Measurements from ENCODE around the gene AIDA. TPM values are rescaled to one million over a fixed set of nuclear protein-coding genes. Genes with fewer than 3 reads are reported as not detected.

Gene AIDA
- total RNA-seq, 2 experiments from 2014 or later, result 54.3 to 61.6 TPM

DNA sequence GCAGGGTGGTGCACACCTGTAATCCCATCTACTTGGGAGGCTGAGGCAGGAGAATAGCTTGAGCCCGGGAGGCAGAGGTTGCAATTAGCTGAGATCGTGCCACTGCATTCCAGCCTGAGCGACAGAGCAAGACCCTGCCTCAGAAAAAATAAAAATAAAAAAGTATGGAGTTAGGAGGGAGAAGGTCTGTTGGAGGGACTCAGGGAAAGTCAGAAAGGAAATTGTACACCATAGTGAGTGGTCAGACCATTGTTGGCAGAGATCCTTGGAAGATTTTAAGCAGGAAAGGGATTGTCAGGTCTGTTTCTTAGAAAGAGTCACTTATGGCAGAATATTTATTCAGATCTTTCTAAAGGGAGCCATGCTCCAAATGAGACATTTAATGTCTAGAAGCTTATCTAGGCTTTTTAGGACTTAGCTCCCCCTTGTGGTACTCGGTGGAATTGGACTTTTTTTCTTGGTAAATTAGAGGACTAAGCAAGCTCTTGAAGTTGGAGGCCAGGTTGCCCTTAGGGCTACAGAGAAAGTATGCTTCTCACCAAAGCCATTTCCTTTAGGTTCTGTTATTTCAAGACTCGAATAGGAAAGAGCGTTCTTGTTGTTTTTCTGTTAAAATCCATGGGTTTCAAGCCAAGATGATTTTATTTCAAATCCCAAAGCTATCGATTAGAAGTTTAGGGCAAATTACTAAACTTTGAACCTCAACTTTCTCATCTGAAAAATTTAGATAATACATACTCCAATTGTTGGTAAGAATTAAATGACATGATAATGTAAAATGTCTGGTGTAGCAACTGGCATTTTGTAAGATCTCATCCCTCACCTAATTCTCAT lies 77.9 kb downstream of the AIDA start:
- Mint-ChIP-seq H3K4me1 (ENCODE audit: low read depth) (peaks cover 9% of the 10 kb centered on the region), H3K9me3 (no peaks in the 10 kb centered on the region), H3K27ac (peak overlapping the region; percentile 60), H3K36me3 (ENCODE audit: low read depth) (peaks cover 29% of the 10 kb centered on the region), H3K27me3 (no peaks in the 10 kb centered on the region), H3K4me3 (no peak overlapping the region)
- ATAC-seq (peak; percentile 94), DNase-seq (peak; percentile 84)
- TF ChIP-seq, protein P1, sequence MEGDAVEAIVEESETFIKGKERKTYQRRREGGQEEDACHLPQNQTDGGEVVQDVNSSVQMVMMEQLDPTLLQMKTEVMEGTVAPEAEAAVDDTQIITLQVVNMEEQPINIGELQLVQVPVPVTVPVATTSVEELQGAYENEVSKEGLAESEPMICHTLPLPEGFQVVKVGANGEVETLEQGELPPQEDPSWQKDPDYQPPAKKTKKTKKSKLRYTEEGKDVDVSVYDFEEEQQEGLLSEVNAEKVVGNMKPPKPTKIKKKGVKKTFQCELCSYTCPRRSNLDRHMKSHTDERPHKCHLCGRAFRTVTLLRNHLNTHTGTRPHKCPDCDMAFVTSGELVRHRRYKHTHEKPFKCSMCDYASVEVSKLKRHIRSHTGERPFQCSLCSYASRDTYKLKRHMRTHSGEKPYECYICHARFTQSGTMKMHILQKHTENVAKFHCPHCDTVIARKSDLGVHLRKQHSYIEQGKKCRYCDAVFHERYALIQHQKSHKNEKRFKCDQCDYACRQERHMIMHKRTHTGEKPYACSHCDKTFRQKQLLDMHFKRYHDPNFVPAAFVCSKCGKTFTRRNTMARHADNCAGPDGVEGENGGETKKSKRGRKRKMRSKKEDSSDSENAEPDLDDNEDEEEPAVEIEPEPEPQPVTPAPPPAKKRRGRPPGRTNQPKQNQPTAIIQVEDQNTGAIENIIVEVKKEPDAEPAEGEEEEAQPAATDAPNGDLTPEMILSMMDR (IDR thresholded peaks at IDR 0.05), result peak; percentile 84
- POLR2A ChIA-PET, result interaction anchor here (1.1 to 1.2 kb wide), 2 partner anchors 9 to 16 kb away, joined by 3 to 5 read pairs; partner anchors contain the start of gene MIA3
- CTCF ChIA-PET, result interaction anchor here (0.7 to 3.3 kb wide), 36 partner anchors 9 to 448 kb away, joined by 3 to 56 read pairs (median 4); partner anchors contain the start of genes AIDA, BROX and TAF1A
- intact Hi-C loops (cut with micrococcal nuclease), result loop anchor here (1.0 kb wide), 1 partner anchor 169 kb away; no protein-coding TSS in a partner anchor

DNA sequence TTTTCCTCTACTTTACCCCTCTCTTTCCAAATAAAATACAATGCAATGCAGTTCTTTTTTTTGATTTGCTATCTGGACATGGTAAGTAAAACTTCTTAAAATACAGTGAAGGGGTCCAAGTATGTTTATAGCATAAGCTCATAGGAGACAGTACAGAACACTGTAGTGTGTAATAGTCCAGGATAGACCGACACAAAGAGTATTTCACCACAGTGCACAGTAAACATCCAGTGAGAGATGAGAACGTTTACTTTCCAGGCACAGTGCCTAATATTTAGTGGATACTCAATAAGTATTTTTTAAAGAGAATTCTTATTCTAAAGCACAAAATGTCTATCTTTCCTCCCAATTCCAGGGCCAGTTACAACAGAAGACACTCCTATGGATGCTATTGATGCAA lies 79.5 kb downstream of the AIDA start:
- TF ChIP-seq, protein P1 (IDR thresholded peaks at IDR 0.05), result no peak
- Mint-ChIP-seq H3K27ac (no peak overlapping the region), H3K9me3 (no peaks in the 10 kb centered on the region), H3K4me1 (ENCODE audit: low read depth) (peaks cover 9% of the 10 kb centered on the region), H3K4me3 (no peak overlapping the region), H3K36me3 (ENCODE audit: low read depth) (peaks cover 35% of the 10 kb centered on the region), H3K27me3 (no peaks in the 10 kb centered on the region)
- ATAC-seq (no peak), DNase-seq (no peak)
- POLR2A ChIA-PET, result no interaction called here
- intact Hi-C loops (cut with micrococcal nuclease), result no loop called here
- CTCF ChIA-PET, result interaction anchor here (1.3 to 3.3 kb wide), 3 partner anchors 12 to 177 kb away, joined by 3 to 56 read pairs (median 35); no protein-coding TSS in a partner anchor

DNA sequence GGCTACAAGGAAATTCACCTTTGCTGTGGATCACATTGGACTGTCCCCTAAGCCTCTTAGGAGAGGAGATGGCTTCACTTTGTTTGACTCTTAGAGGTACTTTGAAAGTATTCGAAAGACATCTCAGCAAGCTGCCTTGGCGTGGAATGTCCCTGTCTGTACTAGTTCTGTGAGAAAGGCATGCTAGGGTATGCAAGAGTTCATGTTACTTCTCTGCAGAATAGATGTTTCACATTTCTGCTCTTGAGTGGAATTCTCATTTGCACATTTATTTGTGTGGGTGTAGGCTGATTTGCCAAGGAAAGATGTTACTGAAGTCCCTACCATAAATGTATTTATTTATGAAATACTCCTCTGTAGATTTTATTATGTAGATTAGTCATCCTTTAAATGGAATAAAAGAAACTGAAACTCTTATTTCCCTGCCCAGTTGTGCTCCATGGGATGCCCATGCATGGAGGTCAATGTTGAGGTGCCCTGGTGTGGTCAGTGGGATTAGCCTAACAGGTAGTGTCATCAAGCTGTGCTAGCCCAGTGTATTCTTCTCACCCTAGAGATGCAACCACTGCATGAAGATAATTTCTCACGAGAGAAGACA lies 80.6 kb downstream of the AIDA start:
- H3K27me3 Mint-ChIP-seq, result no peaks in the 10 kb centered on the region
- intact Hi-C loops (cut with micrococcal nuclease), result no loop called here

DNA sequence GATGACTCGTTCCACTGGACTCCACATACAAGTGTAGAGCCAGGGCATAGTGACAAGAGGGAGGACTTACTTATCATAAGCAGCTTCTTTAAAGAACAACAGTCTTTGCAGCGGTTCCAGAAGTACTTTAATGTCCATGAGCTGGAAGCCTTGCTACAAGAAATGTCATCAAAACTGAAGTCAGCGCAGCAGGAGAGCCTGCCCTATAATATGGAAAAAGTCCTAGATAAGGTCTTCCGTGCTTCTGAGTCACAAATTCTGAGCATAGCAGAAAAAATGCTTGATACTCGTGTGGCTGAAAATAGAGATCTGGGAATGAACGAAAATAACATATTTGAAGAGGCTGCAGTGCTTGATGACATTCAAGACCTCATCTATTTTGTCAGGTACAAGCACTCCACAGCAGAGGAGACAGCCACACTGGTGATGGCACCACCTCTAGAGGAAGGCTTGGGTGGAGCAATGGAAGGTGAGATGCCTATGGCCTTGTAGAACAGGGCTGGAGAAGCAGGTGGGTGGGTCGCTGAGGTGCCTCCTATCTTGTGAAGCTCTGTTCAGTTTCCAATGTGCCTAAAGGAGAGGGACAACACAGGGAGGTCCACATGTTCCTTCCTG lies 82.3 kb downstream of the AIDA start:
- H3K9me3 Mint-ChIP-seq, result no peaks in the 10 kb centered on the region
- CTCF ChIA-PET, result no interaction called here
- intact Hi-C loops (cut with micrococcal nuclease), result no loop called here
- no peaks in the 10 kb centered on the region for H3K27me3 Mint-ChIP-seq
- TF ChIP-seq, protein P1 (IDR thresholded peaks at IDR 0.05), result no peak
- H3K4me1 Mint-ChIP-seq (ENCODE audit: low read depth), result peaks cover 9% of the 10 kb centered on the region
- DNase-seq (no peak), ATAC-seq (no peak)
- no peak overlapping the region for H3K4me3 Mint-ChIP-seq
- POLR2A ChIA-PET, result no interaction called here
- H3K36me3 Mint-ChIP-seq (ENCODE audit: low read depth), result peaks cover 31% of the 10 kb centered on the region
- no peak overlapping the region for H3K27ac Mint-ChIP-seq

More for the DNA sequence above, 80.6 kb downstream of the AIDA start:
- ChIA-PET POLR2A (interaction anchor here (0.6 kb wide), 1 partner anchor 72 kb away, joined by 3 read pairs; no protein-coding TSS in a partner anchor), CTCF (interaction anchor here (1.3 to 1.6 kb wide), 2 partner anchors 167 to 176 kb away, joined by 3 read pairs; no protein-coding TSS in a partner anchor)
- ATAC-seq (no peak), DNase-seq (no peak)
- Mint-ChIP-seq H3K27ac (peak overlapping the region; percentile 22), H3K4me1 (ENCODE audit: low read depth) (peaks cover 9% of the 10 kb centered on the region), H3K4me3 (no peak overlapping the region), H3K9me3 (no peaks in the 10 kb centered on the region), H3K36me3 (ENCODE audit: low read depth) (peaks cover 32% of the 10 kb centered on the region)
- TF ChIP-seq, protein P1 (IDR thresholded peaks at IDR 0.05), result no peak
